ENCODE data around the gene CLSTN2. TPM values are rescaled to one million over a fixed set of nuclear protein-coding genes. Genes with fewer than 3 reads are reported as not detected.

The CLSTN2 gene
- total RNA-seq, 1 experiment from 2014 or later: 0.68 TPM

GRCh38 chr3:139928708-139929505, 6.1 kb upstream of the CLSTN2 start:
- Histone ChIP-seq H2AK5ac (ENCODE audit: insufficient read length, low read length) (no peak overlapping the region), H3K18ac (ENCODE audit: insufficient read length, low read depth, low read length) (no peak overlapping the region), H3K23me2 (ENCODE audit: insufficient read length, low read depth, low read length, poor library complexity, severe bottlenecking) (no peaks in the 10 kb centered on the region), H2BK120ac (ENCODE audit: low read depth, low read length, poor library complexity, severe bottlenecking) (no peak overlapping the region), H3T11ph (ENCODE audit: low read length) (no peak overlapping the region), H4K5ac (ENCODE audit: insufficient read length, low read depth, low read length) (no peak overlapping the region), H3K56ac (ENCODE audit: insufficient read length, low read depth, low read length) (no peak overlapping the region), H3K14ac (ENCODE audit: insufficient read depth, low read length) (no peak overlapping the region), H4K20me1 (ENCODE audit: control insufficient read depth, insufficient read depth, insufficient read length) (no peaks in the 10 kb centered on the region), H3K27me3 (ENCODE audit: insufficient read depth, low read length) (no peaks in the 10 kb centered on the region), H4K8ac (replicated peaks; ENCODE audit: insufficient read length, low read depth, low read length) (no peak overlapping the region), H3K23ac (ENCODE audit: insufficient read length, low read depth, low read length) (no peak overlapping the region), H3K79me2 (ENCODE audit: insufficient read depth, low read length) (no peaks in the 10 kb centered on the region), H2BK20ac (ENCODE audit: low read depth, low read length, poor library complexity, severe bottlenecking) (no peak overlapping the region), H2BK5ac (ENCODE audit: insufficient read length, low read length) (no peak overlapping the region), H3K9ac (ENCODE audit: extremely low read depth, insufficient read length, low read length) (no peak overlapping the region), H2BK15ac (ENCODE audit: low read depth, low read length) (no peak overlapping the region), H3K79me1 (ENCODE audit: insufficient read depth, low read depth, low read length, poor library complexity, severe bottlenecking) (no peaks in the 10 kb centered on the region), H3K4me2 (ENCODE audit: insufficient read depth, insufficient read length, low read length) (no peak overlapping the region), H3K4me1 (ENCODE audit: insufficient read depth, low read length) (no peaks in the 10 kb centered on the region), H2BK12ac (ENCODE audit: insufficient read length, low read depth, low read length) (no peak overlapping the region), H4K91ac (ENCODE audit: insufficient read length, low read depth, low read length) (no peak overlapping the region), H3K4ac (ENCODE audit: low read depth, low read length) (no peak overlapping the region), H2AFZ (ENCODE audit: low read length) (no peak overlapping the region), H3K9me3 (ENCODE audit: control insufficient read depth, low read depth, low read length) (no peaks in the 10 kb centered on the region), H3K27ac (ENCODE audit: insufficient read length, low read depth, low read length) (no peak overlapping the region)
- no peaks in the 10 kb centered on the region for H3K36me3 Mint-ChIP-seq (ENCODE audit: insufficient read depth in 1 of 3, low read depth in 3 of 3)
- no CpG with 5 or more reads among the region's 4 CpGs for whole genome bisulfite sequencing (ENCODE audit: extremely low coverage, insufficient read length, low lambda C conversion rate)
- no peak overlapping the region for H3K4me3 Mint-ChIP-seq
- H3K27me3 Mint-ChIP-seq (ENCODE audit: low read depth): peaks cover 24% of the 10 kb centered on the region
- TF ChIP-seq CTCF (conservative IDR thresholded peaks at IDR 0.05): no peak
- H3K27ac Mint-ChIP-seq: no peak overlapping the region
- no peaks in the 10 kb centered on the region for H3K4me1 Mint-ChIP-seq
- DNase-seq: no peak
- H3K9me3 Mint-ChIP-seq: no peaks in the 10 kb centered on the region

Measured in H9 (cell line).